GM12874 (cell line): ENCODE results near the gene COPS8.

ENCODE experiments used
- TF ChIP-seq, protein P1 (sequence below): IDR thresholded peaks from 2 replicates; pipeline ENCODE4 v1.5.1; 2011; ENCODE audit warnings: low read depth, mild to moderate bottlenecking, control low read depth, low read length, moderate library complexity; ENCODE audit not compliant: insufficient read depth

COPS8 gene

DNA sequence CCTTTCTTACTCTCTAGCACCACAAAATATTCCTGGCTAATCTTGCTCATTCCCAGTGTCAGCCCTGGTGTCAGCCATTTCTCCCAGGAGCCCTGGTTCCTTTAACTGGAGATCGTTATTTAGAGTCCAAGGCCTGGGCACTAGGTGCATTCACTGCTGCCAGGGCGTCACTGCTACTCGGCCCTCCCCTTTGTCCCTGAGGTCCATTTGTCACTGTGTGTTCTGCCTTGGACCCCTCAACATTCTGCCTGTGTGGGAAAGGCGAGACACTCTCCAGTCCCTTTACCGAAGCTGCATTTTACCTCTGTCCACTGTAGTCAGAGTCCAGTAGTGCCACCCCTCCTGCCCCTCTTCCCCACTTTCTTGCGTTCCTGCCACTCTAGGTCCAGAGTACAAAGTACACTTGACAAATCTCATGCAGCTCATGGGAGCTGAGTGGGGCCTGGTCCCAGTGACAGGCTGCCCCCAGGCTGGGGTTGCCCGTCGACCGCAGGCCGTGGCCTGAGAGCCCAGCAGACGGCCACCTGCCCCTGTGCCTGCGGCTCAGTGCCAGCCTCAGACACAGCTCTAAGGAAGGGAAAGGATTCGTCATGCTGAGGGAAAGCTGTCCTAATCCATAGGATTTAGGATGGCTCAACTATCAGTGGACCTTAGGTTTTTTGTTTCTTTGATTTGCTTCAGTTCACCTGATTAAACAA, 52.1 kb downstream of the COPS8 start:
- TF ChIP-seq, protein P1, sequence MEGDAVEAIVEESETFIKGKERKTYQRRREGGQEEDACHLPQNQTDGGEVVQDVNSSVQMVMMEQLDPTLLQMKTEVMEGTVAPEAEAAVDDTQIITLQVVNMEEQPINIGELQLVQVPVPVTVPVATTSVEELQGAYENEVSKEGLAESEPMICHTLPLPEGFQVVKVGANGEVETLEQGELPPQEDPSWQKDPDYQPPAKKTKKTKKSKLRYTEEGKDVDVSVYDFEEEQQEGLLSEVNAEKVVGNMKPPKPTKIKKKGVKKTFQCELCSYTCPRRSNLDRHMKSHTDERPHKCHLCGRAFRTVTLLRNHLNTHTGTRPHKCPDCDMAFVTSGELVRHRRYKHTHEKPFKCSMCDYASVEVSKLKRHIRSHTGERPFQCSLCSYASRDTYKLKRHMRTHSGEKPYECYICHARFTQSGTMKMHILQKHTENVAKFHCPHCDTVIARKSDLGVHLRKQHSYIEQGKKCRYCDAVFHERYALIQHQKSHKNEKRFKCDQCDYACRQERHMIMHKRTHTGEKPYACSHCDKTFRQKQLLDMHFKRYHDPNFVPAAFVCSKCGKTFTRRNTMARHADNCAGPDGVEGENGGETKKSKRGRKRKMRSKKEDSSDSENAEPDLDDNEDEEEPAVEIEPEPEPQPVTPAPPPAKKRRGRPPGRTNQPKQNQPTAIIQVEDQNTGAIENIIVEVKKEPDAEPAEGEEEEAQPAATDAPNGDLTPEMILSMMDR, result no peak

DNA sequence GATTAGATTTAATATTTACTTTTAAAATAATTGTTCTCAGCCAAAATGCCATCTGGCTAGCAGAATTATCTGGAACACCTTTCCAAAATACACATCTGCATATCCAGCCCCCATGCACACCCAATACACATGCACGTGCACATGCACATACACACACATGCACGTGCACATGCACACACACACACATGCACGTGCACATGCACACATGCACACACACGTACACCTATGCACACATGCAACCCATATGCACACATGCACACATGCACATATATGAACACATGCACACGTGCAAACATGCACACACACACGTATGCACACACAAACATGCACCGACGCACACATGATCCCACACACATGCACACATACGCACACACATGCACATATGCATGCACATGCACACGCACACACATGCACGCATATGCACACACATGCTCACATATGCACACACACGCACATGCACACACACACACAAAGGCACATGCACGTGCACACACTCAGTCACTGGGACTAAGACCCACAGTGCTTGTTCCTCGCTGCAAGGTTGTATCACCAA, 53.5 kb downstream of the COPS8 start:
- TF ChIP-seq, protein P1, result no peak

DNA sequence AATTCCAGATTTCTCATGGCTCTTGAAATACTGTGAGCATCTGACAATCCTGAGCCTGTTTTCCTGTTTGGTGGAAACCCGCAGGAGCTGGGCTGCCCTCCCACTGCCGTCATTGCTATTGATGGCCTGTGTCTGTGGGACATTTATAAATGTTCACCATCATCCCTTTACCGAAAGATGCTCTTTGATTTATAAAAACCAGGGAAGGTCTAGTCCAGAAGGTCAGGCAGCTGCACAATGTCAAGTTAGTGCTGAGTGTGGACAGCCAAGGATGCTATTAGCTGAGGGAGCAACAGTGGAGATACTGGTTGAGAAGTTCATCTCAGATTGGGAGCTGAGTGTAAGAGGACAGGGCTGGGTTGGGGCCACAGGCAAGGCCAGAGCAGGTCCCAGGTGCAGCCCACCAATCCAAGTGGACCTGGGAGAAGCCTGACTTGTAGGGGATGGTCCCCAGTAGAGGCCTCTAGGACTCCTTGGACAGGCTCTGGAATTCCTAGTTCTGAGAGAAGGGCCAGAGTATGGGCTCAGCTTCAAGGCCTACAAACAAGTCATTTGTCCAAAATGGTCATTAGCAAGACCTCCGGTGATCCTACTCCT, 55.1 kb downstream of the COPS8 start:
- TF ChIP-seq, protein P1, result no peak

DNA sequence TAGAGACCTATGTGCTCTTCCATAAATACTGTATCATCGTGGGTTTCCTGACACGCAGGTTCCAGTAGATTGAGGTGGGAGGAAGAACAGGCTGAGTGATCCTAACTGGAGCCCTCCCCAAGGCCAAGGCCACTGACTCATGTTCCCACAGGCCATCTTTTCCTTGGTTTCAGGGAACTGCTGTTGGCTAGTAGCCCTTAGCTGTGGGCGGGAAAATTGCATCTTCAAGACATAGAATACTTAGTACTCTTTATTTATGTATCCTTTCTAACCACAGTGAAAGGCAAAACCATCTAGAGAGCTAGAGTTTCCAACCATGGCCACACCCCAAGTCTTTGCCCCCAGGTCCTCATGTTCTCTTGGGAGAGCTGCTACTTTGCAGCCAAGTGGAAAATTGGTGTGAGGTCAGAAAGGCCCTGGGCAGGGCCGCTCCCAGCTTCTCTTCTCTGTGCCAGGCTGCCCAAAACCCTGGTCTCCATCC, 55.9 kb downstream of the COPS8 start:
- TF ChIP-seq, protein P1, result no peak

DNA sequence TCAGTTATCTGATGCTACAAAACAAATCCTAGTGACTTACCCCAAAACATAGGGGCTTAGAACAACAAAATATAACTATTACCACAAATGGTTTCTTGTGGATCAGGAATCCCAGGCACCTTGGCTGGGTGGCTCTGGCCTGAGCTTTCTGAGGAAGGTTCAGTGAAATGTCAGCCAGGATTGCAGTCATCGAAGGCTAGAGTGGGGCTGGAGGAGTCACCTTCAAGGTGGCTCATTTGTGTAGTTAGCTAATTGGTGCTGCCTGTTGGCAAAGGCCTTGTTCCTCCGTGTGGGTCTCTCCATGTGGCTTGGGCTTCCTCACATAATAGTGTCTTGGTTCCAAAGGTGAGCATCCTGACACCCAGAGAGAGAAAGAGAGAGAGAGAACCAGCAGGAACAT, 57.4 kb downstream of the COPS8 start:
- TF ChIP-seq, protein P1, result no peak

DNA sequence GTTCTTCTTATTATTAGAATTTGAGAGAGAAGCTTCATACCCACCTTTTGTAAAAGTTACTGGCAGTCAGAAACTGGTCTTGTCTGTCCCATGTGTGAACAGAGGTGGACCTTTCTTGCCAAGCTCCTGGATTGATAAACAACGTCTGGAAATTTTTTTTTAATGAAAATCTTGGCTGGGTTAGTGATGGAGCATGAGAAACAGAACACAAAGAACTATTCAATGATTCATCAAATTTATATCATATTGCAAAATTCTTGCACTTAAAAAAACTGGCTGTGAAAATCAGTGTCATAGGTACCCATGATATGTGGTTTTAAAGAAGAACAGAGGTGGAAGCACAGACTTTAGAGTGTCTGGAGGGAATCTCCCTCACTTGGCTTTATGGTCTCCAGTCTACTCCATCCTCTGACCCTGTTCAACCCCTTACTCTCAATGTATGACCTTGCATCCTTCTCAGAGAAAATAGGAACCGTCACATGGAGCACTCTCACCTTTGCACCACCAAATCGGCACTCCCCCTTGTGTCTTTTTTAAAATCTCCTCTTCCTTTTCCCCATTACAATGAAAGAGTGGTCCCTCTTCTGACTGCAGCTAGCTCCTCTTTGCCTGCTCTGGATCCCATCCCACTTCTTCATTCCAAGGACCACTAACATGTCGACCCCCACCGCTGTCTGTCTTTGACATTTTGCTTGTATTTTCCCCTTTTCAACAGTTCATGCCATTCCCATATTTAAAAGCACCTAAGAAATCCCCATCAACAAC, 58.2 kb downstream of the COPS8 start:
- TF ChIP-seq, protein P1, result no peak

DNA sequence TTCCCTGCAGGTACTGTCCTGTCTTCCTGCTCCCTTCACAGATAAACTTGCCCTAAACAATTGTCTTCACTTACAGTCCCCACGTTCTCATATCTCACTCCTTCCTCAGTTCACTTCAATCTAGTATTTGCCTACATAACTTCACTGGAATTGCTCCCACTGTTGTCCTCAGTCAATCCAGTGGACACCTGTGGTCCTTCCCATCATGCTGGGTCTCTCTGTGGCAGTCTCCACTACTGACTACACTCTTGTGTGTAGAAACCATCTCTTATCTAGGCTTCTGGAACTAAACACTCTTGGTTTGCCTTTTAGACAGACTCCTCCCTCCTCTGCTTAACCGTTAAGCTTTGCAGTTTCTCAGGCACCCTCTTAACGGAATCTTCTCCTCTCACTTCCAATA, 58.8 kb downstream of the COPS8 start:
- TF ChIP-seq, protein P1, result no peak
